Measurements from ENCODE around the gene FGR.

The FGR gene

DNA sequence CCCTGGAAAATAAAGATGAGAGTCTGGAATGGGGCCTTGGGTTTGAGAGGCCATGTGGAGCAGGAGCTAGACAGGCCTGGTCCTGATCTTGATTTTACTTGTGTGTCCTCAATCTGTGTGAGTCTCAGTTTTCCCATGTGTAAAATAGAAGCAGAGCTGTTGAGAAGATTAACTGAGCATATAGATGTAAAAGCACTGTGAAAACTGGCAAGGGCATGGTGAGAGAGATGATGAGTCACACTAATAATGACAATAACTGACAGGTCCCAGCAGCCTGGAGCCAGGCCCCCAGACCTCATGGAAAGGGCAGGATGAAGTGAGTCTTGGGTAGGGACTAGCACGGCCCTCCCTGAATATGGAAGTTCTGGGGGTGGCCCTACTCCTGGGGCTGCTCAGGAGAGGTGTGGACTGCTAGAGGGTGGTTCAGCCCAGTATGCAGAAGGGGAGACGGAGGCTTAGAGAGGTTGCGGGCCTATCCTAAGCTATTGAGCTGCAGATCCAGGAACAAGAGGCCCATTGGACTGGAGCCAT lies 28.2 kb downstream of the FGR start:
- Histone ChIP-seq H3K27ac (no peak overlapping the region), H3K4me3 (ENCODE audit: low read depth, low read length) (no peak overlapping the region), H3K36me3 (peaks cover 3% of the 10 kb centered on the region; the same call in 1 of the 2 replicates), H3K27me3 (ENCODE audit: insufficient read depth, low read depth, severe bottlenecking) (no peaks in the 10 kb centered on the region), H3K9me3 (ENCODE audit: severe bottlenecking) (no peaks in the 10 kb centered on the region)
- DNase-seq, result no peak
- TF ChIP-seq, protein P1, sequence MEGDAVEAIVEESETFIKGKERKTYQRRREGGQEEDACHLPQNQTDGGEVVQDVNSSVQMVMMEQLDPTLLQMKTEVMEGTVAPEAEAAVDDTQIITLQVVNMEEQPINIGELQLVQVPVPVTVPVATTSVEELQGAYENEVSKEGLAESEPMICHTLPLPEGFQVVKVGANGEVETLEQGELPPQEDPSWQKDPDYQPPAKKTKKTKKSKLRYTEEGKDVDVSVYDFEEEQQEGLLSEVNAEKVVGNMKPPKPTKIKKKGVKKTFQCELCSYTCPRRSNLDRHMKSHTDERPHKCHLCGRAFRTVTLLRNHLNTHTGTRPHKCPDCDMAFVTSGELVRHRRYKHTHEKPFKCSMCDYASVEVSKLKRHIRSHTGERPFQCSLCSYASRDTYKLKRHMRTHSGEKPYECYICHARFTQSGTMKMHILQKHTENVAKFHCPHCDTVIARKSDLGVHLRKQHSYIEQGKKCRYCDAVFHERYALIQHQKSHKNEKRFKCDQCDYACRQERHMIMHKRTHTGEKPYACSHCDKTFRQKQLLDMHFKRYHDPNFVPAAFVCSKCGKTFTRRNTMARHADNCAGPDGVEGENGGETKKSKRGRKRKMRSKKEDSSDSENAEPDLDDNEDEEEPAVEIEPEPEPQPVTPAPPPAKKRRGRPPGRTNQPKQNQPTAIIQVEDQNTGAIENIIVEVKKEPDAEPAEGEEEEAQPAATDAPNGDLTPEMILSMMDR (IDR thresholded peaks at IDR 0.05; ENCODE audit: low read depth, low read length), result no peak

DNA sequence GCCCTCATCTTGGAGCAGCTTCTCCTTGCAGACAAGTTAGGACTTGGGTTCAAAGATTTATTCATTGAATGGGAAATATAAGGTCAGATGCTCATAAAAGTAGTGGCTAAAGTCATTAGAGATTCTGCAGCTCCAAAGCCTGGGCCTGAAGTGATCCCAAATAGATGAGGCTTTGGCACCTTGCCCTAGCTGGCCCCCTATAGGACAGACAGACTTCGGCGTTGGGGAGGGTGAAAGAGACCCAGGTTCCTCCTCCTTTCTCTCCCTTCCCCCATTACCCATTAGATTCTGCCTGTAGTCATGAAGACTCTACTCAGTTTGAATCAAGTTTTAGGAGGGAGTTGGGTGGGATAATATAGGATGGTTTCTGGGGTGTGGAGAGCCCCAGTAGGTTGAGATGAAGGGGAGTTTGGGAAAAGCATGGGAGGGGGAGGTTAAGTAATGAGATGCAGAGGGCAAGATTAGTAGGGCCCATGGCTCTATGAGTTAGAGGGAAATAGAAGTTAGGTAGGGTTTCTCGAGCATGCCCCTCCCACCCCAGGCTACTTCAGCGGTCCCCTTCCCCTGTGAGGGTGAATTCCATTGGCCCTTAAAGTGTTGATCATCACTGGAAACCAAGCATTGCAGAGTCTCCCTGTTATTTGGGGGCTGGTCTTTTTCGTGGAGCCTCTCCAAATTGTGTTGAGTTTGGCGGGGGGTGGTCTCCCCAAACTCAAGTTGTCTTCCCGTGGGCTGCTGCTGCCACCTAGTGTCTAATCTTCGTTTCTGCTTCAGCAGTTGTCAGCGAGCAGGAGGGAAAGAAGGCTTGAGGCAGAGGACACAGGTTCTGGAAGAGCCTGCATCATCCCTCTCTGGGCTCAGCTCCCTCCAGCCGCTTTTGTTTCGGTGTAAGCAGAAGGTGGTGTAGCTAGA lies 28.9 kb downstream of the FGR start:
- H3K9me3 ChIP-seq (ENCODE audit: severe bottlenecking), result no peaks in the 10 kb centered on the region
- H3K27me3 ChIP-seq (ENCODE audit: insufficient read depth, low read depth, severe bottlenecking), result no peaks in the 10 kb centered on the region
- TF ChIP-seq, protein P1 (IDR thresholded peaks at IDR 0.05; ENCODE audit: low read depth, low read length), result peak; percentile 80
- H3K4me3 ChIP-seq (ENCODE audit: low read depth, low read length), result no peak overlapping the region
- peak; percentile 55 for DNase-seq
- peaks cover 3% of the 10 kb centered on the region; the same call in 1 of the 2 replicates for H3K36me3 ChIP-seq
- no peak overlapping the region for H3K27ac ChIP-seq

DNA sequence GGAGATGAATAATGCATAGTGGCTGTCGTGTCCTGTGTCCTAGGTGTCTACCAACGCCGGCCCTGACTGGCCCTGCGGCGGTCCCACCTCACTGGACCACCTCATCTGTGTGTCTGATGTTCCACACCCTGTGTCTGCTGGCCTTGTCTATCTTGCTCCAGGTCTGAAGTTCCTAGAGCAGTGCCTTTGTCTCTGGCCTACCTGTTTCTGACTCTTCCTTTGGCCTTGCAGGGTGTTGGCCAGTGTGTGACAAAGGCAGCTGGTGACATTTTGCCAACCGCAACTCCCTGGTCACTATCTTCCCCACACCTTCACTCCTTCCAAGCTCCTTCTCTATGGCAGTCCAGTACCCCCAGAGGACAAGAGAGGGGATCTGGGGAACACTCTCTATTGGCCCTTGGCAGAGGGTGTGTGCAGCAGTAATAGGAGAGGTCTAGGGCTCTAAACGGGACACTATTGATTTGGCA lies 29.7 kb downstream of the FGR start:
- Histone ChIP-seq H3K27me3 (ENCODE audit: insufficient read depth, low read depth, severe bottlenecking) (no peaks in the 10 kb centered on the region), H3K36me3 (peaks cover 3% of the 10 kb centered on the region; the same call in 1 of the 2 replicates), H3K27ac (no peak overlapping the region), H3K4me3 (ENCODE audit: low read depth, low read length) (no peak overlapping the region), H3K9me3 (ENCODE audit: severe bottlenecking) (no peaks in the 10 kb centered on the region)
- TF ChIP-seq, protein P1 (IDR thresholded peaks at IDR 0.05; ENCODE audit: low read depth, low read length), result no peak
- DNase-seq, result no peak

DNA sequence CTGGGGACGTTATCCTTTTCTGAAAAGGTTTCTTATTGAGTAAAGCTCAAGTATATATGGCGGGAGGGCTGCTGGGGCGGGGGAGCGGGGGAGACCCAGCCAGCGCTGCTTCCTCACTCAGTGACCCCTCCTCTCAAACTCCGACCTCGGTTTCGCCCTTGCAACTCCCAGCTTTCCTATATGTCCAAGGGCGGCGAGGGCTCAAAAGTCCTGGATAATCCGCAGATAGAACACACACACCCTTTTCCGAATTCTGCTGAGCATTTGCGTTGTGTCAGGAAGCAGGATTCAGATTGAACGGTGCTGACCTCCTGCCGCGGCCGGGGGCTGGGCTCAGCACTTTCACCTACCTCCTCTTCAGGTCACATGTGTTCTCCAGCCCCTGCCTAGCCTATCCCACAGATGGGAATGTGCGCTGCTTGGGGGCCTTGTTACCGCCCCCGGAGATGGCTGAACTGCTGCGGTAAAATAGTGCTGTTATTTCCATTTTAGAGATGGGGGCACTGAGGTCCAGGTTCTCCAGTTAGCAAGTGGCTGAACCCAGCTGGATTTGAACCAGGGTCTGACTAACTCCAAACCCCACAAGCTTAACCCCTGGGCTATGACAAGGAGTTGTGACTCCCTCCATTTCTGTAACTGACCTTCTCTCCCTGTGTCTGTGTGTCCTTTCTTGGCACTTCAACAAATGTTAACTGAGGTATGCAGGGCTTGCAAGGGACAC lies 30.2 kb downstream of the FGR start:
- no peaks in the 10 kb centered on the region for H3K9me3 ChIP-seq (ENCODE audit: severe bottlenecking)
- no peaks in the 10 kb centered on the region for H3K27me3 ChIP-seq (ENCODE audit: insufficient read depth, low read depth, severe bottlenecking)
- TF ChIP-seq, protein P1 (IDR thresholded peaks at IDR 0.05; ENCODE audit: low read depth, low read length), result no peak
- peak overlapping the region; percentile 90 for H3K4me3 ChIP-seq (ENCODE audit: low read depth, low read length)
- peak overlapping the region; percentile 94; the same call in 1 of the 2 replicates for H3K27ac ChIP-seq
- peaks cover 3% of the 10 kb centered on the region; the same call in 1 of the 2 replicates for H3K36me3 ChIP-seq
- DNase-seq, result peak; percentile 36

DNA sequence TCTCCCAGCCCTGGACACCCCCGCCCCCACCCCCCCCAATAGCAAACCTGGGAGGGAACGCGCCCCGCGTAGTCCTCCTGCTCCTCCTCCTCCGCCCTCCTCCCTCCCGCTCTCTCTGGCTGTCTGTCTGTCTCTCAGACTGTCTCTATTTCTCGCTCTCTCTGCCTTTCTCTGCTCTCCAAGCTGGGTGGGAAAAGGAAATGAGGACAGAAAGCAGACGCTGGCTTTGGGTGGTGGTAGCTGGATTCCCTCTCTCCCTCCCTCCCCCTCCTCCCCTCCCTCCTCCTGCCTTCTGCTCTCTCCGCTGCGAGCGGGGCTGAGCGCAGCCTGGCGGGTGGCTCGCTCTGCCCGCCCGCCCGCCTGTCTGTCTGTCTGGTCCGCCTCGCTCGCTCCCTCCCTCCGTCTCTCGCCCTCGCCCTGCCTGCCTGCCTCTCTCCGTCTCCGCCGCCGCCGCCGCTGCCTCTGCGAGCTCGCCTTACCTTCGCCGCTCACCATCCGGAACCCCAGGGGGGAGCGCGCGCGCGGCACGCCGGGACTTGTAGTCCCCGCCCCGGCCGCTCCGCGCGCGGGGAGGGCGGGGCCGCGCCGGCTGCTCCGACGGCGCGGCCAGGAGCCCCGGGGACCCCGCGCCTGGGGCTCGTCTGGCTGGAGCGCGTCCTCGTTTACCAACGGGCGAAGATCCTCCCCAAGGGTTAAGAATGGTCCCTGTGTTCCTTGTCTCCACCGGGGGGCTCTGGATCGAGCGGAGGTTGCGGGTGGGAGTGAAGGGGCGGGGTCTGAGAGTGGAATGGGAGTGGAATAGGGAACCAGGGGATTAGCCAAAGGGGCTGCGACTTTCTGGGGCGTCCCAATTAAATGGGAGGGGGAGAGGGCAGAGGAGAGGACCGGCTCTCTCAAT lies 31.1 kb downstream of the FGR start, which contains the start of gene AHDC1:
AHDC1 (minus strand) TSS at position 464 of the 898 bp plus-strand sequence. CDS start 52,029 bp downstream, outside the sequence.
- peak within 1 kb of the TSS; percentile 94 for H3K27ac ChIP-seq
- peaks cover 3% of the 10 kb centered on the region; the same call in 1 of the 2 replicates for H3K36me3 ChIP-seq
- DNase-seq, result peak; percentile 92
- H3K4me3 ChIP-seq (ENCODE audit: low read depth, low read length), result peak within 1 kb of the TSS; percentile 90
- H3K9me3 ChIP-seq (ENCODE audit: severe bottlenecking), result no peaks in the 10 kb centered on the region
- no peaks in the 10 kb centered on the region for H3K27me3 ChIP-seq (ENCODE audit: insufficient read depth, low read depth, severe bottlenecking)
- TF ChIP-seq, protein P1 (IDR thresholded peaks at IDR 0.05; ENCODE audit: low read depth, low read length), result no peak
